Pancreas (tissue), 10 donors: ENCODE measurements around the gene COL19A1. TPM values are rescaled to one million over a fixed set of nuclear protein-coding genes. Genes with fewer than 3 reads are reported as not detected.

ENCODE experiments used
- ATAC-seq, 4 donors: fragments of 200-7000 bp; cut with Tn5 transposase; one replicate each; pipeline versions ENCODE4 v1.8.0 to v1.9.1; 2020; ENCODE audit warnings: mild to moderate bottlenecking in 4 of 4, moderate library complexity in 4 of 4
- DNase-seq, 6 donors: peaks; one replicate each; pipeline ENCODE4 v3.0.0-alpha.2; 2020
- FAIRE-seq: peaks from 2 replicates; lab custom pipeline; 2012; peaks lifted over from hg19 to GRCh38; lab: Jason Lieb, UNC
- H3K27ac ChIP-seq, 4 donors: fragments of 200-600 bp; sonication (generic); 1 replicate in 3 of 4; 2 replicates in 1 of 4; pipeline versions ENCODE4 v1.5.0 to v1.8.0; 2020
- H3K27me3 ChIP-seq, 4 donors: fragments of 200-600 bp; one replicate each; pipeline ENCODE4 v1.8.0; 2021
- H3K36me3 ChIP-seq, 3 donors: fragments of 200-600 bp; sonication (generic) in 1 of 3; one replicate each; pipeline versions ENCODE4 v1.5.0 to v1.8.0; 2020 to 2021
- H3K4me1 ChIP-seq, 3 donors: fragments of 200-600 bp; one replicate each; pipeline ENCODE4 v1.8.0; 2021
- H3K4me3 ChIP-seq, 4 donors: fragments of 200-600 bp; sonication (generic) in 2 of 4; one replicate each; pipeline versions ENCODE4 v1.5.0 to v1.8.0; 2020 to 2021
- H3K9me3 ChIP-seq, 4 donors: fragments of 200-600 bp; one replicate each; pipeline ENCODE4 v1.8.0; 2021
- CTCF ChIP-seq, 4 donors: fragments of 200-600 bp; sonication (generic) in 3 of 4; IDR thresholded peaks; one replicate each; pipeline versions ENCODE4 v1.5.0 to v1.8.0; 2021; ENCODE audit warnings: antibody characterized with exemption in 4 of 4
- WGBS, 2 donors: extraction: QIAGEN DNeasy Blood & Tissue Kit; methylation state at CpG; one replicate each; pipeline ENCODE4 v1.1.7; 2013; 5-methylcytosine and 5-hydroxymethylcytosine counted together
- intact Hi-C, 3 donors: fragments of 100-400 bp; cut with DNase I; formaldehyde crosslinking; loops; one replicate each; pipeline versions ENCODE4 v1.11.1 to v1.14.2; 2022
- polyA plus RNA-seq, 2 donors: library from polyadenylated mRNA; stranded (reverse); fragments of 200-250 nt; gene quantifications; one replicate each; pipeline ENCODE4 v1.2.3, GENCODE V29; 2013
- total RNA-seq, 6 donors: library from RNA; stranded (reverse); fragmentation: NEBNext Ultra II Directional in 4 of 6; extraction: Animal tissue kit (Norgen Biotek cat#: 25700) in 4 of 6; gene quantifications; one replicate each; pipeline versions ENCODE4 v1.2.1 to v1.2.4, GENCODE V29; 2021 to 2023
- donor health status: healthy with polysubstance abuse.
- donor health status: DM: no; HTN: no; CAD: no; lungs with moderate emphysema.
- donor health status: DM: no; HTN: no; CAD: no.
- donor health status: control.
- donor health status: control.
- donor health status: Bipolar disorder and iron deficiency.
- donor health status: DM: yes; HTN: yes; CAD: no.
- donor health status: DM: no; HTN: no; CAD: no.
- donor health status: DM: no; HTN: no; CAD: no.
- donor health status: DM: yes; HTN: yes; CAD: no.

Gene COL19A1
- total and polyA plus RNA-seq, 8 donors: 0.04 to 0.86 (median 0.37) TPM

DNA sequence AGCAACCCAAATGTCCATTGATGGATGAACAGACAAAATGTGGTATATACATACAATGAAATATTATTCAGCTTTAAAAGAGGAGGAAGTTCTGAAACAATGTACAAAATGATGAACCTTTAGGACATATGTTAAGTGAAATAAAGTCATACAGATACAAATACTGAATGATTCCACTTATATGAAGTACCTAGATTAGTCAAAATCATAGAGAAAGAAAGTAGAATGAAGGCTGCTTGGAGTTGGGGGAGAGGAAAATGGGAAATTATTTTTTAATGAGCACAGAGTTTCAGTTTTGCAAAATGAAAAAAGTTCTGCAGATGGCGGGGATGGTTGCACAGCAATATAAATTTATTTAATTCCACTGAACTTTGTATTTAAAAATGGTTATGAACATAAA is 12.4 kb downstream of the COL19A1 start:
- WGBS, 2 donors: 97 to 100% methylated on average over 1 of the region's 1 CpG
- H3K36me3 ChIP-seq: no peaks in the 10 kb centered on the region
- no peak overlapping the region for H3K4me3 ChIP-seq
- no peak for TF ChIP-seq CTCF (IDR thresholded peaks at IDR 0.05)
- no peaks in the 10 kb centered on the region for H3K27me3 ChIP-seq
- no peaks in the 10 kb centered on the region for H3K9me3 ChIP-seq
- FAIRE-seq (no peak), DNase-seq (no peak), ATAC-seq (no peak)
- no peaks in the 10 kb centered on the region for H3K4me1 ChIP-seq
- H3K27ac ChIP-seq: no peak overlapping the region
- intact Hi-C loops: no loop called here

- no peak for DNase-seq
- no peak overlapping the region for H3K4me3 ChIP-seq
- WGBS, 2 donors: 82 to 85% methylated on average over 3 of the region's 3 CpGs
- no peaks in the 10 kb centered on the region for H3K9me3 ChIP-seq
- ATAC-seq: no peak
- intact Hi-C loops: no loop called here
- TF ChIP-seq CTCF (IDR thresholded peaks at IDR 0.05): no peak
- no peak for FAIRE-seq
- no peaks in the 10 kb centered on the region for H3K27me3 ChIP-seq
- H3K27ac ChIP-seq: no peak overlapping the region
- no peaks in the 10 kb centered on the region for H3K36me3 ChIP-seq
- no peaks in the 10 kb centered on the region for H3K4me1 ChIP-seq
Observed at GRCh38 chr6:69880601-69881000, 14.2 kb downstream of the COL19A1 start.

DNA sequence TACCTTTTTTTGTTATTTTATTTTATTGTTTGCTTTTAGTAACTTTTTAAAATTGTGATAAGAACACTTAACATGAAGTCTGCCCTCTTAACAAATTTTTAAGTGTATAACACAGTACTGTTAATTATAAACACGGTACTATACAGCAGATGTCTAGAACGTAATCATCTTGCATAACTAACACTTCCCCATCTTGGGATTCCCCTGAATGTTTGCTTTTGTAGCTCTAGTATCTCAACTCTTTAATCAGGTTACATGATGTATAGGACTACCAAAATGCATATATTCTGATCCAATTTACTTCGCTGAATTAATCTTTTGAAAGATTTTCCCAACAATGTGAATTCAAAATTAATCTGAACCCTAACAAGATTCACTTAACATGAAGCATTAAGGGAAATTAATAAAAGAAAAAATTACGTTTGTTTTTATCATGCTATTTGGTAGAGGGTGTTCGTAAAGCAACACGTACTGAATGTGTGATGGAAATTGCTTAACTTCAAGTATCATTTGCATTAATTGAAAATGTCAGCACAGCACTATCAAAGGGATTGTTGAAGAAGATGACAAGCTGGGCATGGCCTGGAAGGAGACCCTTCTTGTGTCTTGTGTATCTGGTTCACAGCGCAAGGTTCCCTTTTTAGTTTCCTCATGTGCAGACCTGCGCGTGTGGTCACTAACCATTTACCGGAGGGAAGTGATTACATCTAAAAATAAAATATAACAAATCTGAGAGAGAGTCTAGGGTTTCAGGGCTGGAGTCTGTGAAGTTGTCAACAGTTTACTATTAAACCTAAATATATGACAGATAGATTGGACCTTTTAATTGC is 15.2 kb downstream of the COL19A1 start:
- WGBS, 2 donors: 89 to 93% methylated on average over 10 of the region's 10 CpGs
- H3K4me1 ChIP-seq: no peaks in the 10 kb centered on the region
- FAIRE-seq (no peak), ATAC-seq (no peak), DNase-seq (no peak)
- intact Hi-C loops: no loop called here
- H3K27ac ChIP-seq: no peak overlapping the region
- H3K9me3 ChIP-seq: no peaks in the 10 kb centered on the region
- no peaks in the 10 kb centered on the region for H3K36me3 ChIP-seq
- H3K27me3 ChIP-seq: no peaks in the 10 kb centered on the region
- no peak overlapping the region for H3K4me3 ChIP-seq
- no peak for TF ChIP-seq CTCF (IDR thresholded peaks at IDR 0.05)

DNA sequence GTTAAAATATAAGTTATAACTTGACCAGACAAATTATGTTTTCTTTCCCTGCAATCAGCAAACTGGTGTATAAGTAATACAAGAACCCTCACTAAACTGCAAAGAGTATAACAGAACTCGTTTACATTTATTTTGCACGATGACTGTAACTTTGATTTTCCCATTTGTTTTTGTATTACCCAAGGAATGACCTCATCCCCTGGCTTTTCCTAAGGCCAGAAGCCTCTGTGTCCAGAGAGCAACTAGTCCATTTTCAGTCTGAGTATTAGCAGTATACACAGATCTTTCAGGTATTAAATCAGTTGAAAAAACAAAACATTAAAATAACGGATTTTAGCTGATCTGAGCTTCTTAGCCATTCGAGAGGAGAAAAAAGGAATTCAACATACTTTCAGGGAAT is 17.2 kb downstream of the COL19A1 start:
- Histone ChIP-seq H3K27me3 (no peaks in the 10 kb centered on the region), H3K4me3 (no peak overlapping the region), H3K4me1 (no peaks in the 10 kb centered on the region), H3K9me3 (no peaks in the 10 kb centered on the region), H3K27ac (no peak overlapping the region), H3K36me3 (no peaks in the 10 kb centered on the region)
- intact Hi-C loops: no loop called here
- TF ChIP-seq CTCF (IDR thresholded peaks at IDR 0.05): no peak
- WGBS, 2 donors: 70 to 80% methylated on average over 4 of the region's 4 CpGs
- FAIRE-seq (no peak), ATAC-seq (no peak), DNase-seq (no peak)

DNA sequence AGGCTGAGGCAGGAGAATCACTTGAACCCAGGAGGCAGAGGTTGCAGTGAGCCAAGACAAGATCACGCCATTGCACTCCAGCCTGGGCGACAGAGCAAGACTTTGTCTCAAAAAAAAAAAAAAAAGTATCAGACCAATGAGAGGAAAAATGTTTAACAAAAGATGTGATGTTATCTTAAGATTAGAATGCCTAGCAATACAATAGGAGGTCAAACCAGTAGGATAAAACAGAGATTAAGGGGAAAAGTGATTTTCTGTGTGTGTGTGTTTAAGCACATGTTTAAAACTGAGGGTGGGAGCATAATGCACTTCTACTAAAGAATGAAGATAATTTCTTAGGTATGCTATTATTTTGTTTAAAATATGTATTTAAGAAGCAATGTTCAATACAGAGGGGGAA is 17.9 kb downstream of the COL19A1 start:
- intact Hi-C loops: no loop called here
- no peaks in the 10 kb centered on the region for H3K4me1 ChIP-seq
- H3K36me3 ChIP-seq: no peaks in the 10 kb centered on the region
- DNase-seq (no peak), ATAC-seq (no peak), FAIRE-seq (no peak)
- TF ChIP-seq CTCF (IDR thresholded peaks at IDR 0.05): no peak
- WGBS, 2 donors: 93 to 96% methylated on average over 2 of the region's 2 CpGs
- no peak overlapping the region for H3K27ac ChIP-seq
- no peaks in the 10 kb centered on the region for H3K9me3 ChIP-seq
- no peak overlapping the region for H3K4me3 ChIP-seq
- no peaks in the 10 kb centered on the region for H3K27me3 ChIP-seq
